Lung (tissue), 12 donors: ENCODE data around the gene CEP164. TPM values are rescaled to one million over a fixed set of nuclear protein-coding genes. Genes with fewer than 3 reads are reported as not detected.

Source experiments
- ATAC-seq: fragments of 200-7000 bp; cut with Tn5 transposase; one replicate; pipeline ENCODE4 v1.9.1; 2020; ENCODE audit warnings: moderate number of reproducible peaks; ENCODE audit not compliant: insufficient read depth, low FRiP score
- DNase-seq, 3 donors: peaks; one replicate each; pipeline ENCODE4 v3.0.0-alpha.2; 2013 to 2017
- H3K27ac ChIP-seq, 2 donors: one replicate each; pipeline ENCODE4 v1.5.1; 2013; ENCODE audit warnings: mild to moderate bottlenecking in 2 of 2, moderate library complexity in 2 of 2, control low read depth in 1 of 2, inconsistent platforms in 1 of 2, low read depth in 1 of 2, low read length in 1 of 2
- H3K27me3 ChIP-seq, 3 donors: one replicate each; pipeline ENCODE4 v1.5.1; 2013; ENCODE audit warnings: low read length in 2 of 3; ENCODE audit not compliant: control insufficient read depth in 3 of 3, insufficient read depth in 3 of 3
- H3K36me3 ChIP-seq, 4 donors: one replicate each; pipeline ENCODE4 v1.5.1; 2013; ENCODE audit warnings: low read length in 4 of 4, mild to moderate bottlenecking in 1 of 4, moderate library complexity in 1 of 4; ENCODE audit not compliant: control insufficient read depth in 4 of 4, insufficient read depth in 4 of 4
- H3K4me1 ChIP-seq, 5 donors: one replicate each; pipeline ENCODE4 v1.5.1; 2013; ENCODE audit warnings: low read length in 5 of 5, mild to moderate bottlenecking in 2 of 5, moderate library complexity in 1 of 5; ENCODE audit not compliant: control insufficient read depth in 5 of 5, insufficient read depth in 5 of 5
- H3K4me3 ChIP-seq: one replicate; pipeline ENCODE4 v1.5.1; 2013; ENCODE audit warnings: mild to moderate bottlenecking, control low read depth, moderate library complexity
- H3K9ac ChIP-seq, 2 donors: one replicate each; pipeline ENCODE4 v1.5.1; 2013; ENCODE audit warnings: low read length in 2 of 2, control low read depth in 1 of 2; ENCODE audit not compliant: insufficient read depth in 1 of 2
- H3K9me3 ChIP-seq, 4 donors: one replicate each; pipeline ENCODE4 v1.5.1; 2013; ENCODE audit warnings: low read length in 3 of 4, mild to moderate bottlenecking in 1 of 4, moderate library complexity in 1 of 4; ENCODE audit not compliant: control insufficient read depth in 4 of 4, insufficient read depth in 3 of 4
- CTCF ChIP-seq: IDR thresholded peaks from 2 replicates; pipeline ENCODE4 v1.5.1; 2012; ENCODE audit warnings: mild to moderate bottlenecking; ENCODE audit errors: control extremely low read depth, extremely low read depth
- WGBS, 2 donors: extraction: QIAGEN DNeasy Blood & Tissue Kit; methylation state at CpG; one replicate each; pipeline ENCODE4 v1.1.7; 2013; 5-methylcytosine and 5-hydroxymethylcytosine counted together
- polyA plus RNA-seq, 2 donors: library from polyadenylated mRNA; stranded (reverse); fragments of 200-250 nt; gene quantifications; one replicate each; pipeline ENCODE4 v1.2.1, GENCODE V29; 2013
- total RNA-seq, 2 donors: library from RNA; depleted of rRNA in 1 of 2; stranded (reverse); fragments of >200 nt in 1 of 2; gene quantifications; one replicate each; pipeline ENCODE4 v1.2.1, GENCODE V29; 2014 to 2021
- donor health status: control.
- donor health status: control.
- donor health status: Bipolar disorder and iron deficiency.
- donor health status: healthy.
- donor health status: DM: yes; HTN: yes; CAD: no.

CEP164 gene
- total and polyA plus RNA-seq, 4 donors = 12.0 to 36.1 (median 26.7) TPM

- no peak for TF ChIP-seq CTCF
- 72 to 84% methylated on average over 12 of the region's 12 CpGs for WGBS, 2 donors
- DNase-seq (peak in 1 of 3 donors; percentile 28), ATAC-seq (no peak)
- H3K9ac ChIP-seq = no peak overlapping the region
- H3K4me1 ChIP-seq = peaks cover 0 to 18% (median 0%) of the 10 kb centered on the region in 5 donors
- peaks cover 0 to 5% (median 0%) of the 10 kb centered on the region in 4 donors for H3K36me3 ChIP-seq
- H3K4me3 ChIP-seq = no peak overlapping the region
- H3K27me3 ChIP-seq = peaks cover 0 to 27% (median 0%) of the 10 kb centered on the region in 3 donors
- peaks cover 0 to 3% (median 0%) of the 10 kb centered on the region in 4 donors for H3K9me3 ChIP-seq
- no peak overlapping the region for H3K27ac ChIP-seq
These were observed 115.2 kb downstream of the CEP164 start for GRCh38 chr11:117442869-117443239.

- no peak overlapping the region for H3K4me3 ChIP-seq
- peaks cover 0 to 27% (median 0%) of the 10 kb centered on the region in 3 donors for H3K27me3 ChIP-seq
- no peak for ATAC-seq
These were observed 115.9 kb downstream of the CEP164 start for GRCh38 chr11:117443266-117444186.

GRCh38 chr11:117444256-117444655 is 116.6 kb downstream of the CEP164 start:
- Histone ChIP-seq H3K4me1 (peaks cover 0 to 18% (median 0%) of the 10 kb centered on the region in 5 donors), H3K27me3 (peaks cover 0 to 27% (median 0%) of the 10 kb centered on the region in 3 donors), H3K9ac (no peak overlapping the region), H3K27ac (no peak overlapping the region), H3K36me3 (peaks cover 0 to 5% (median 0%) of the 10 kb centered on the region in 4 donors), H3K9me3 (peaks cover 0 to 3% (median under 1%) of the 10 kb centered on the region in 4 donors), H3K4me3 (no peak overlapping the region)
- no peak for TF ChIP-seq CTCF
- WGBS, 2 donors = 62 to 85% methylated on average over 8 of the region's 8 CpGs
- DNase-seq (no peak), ATAC-seq (no peak)

More at GRCh38 chr11:117443266-117444186, 115.9 kb downstream of the CEP164 start:
- peak; percentile 82 to 84 (median 82) for DNase-seq
- no peak overlapping the region for H3K9ac ChIP-seq
- 47% methylated on average over 38 of the region's 38 CpGs for WGBS, 2 donors
- peaks cover 0 to 18% (median 0%) of the 10 kb centered on the region in 5 donors for H3K4me1 ChIP-seq
- peaks cover 0 to 5% (median 0%) of the 10 kb centered on the region in 4 donors for H3K36me3 ChIP-seq
- peak; percentile 7 for TF ChIP-seq CTCF
- no peak overlapping the region for H3K27ac ChIP-seq
- H3K9me3 ChIP-seq = peaks cover 0 to 3% (median under 1%) of the 10 kb centered on the region in 4 donors
